ENCODE data around the gene CHRND. TPM values are rescaled to one million over a fixed set of nuclear protein-coding genes. Genes with fewer than 3 reads are reported as not detected.
A peak's percentile ranks its signal among the peaks of the same experiment; 100 is the strongest.

The CHRND gene
- total and polyA plus RNA-seq, 2 of the 13 experiments (the other 11 are each of a cell fraction or from before 2014, with no cell fraction given) = 0.18 TPM; not detected in 1

DNA sequence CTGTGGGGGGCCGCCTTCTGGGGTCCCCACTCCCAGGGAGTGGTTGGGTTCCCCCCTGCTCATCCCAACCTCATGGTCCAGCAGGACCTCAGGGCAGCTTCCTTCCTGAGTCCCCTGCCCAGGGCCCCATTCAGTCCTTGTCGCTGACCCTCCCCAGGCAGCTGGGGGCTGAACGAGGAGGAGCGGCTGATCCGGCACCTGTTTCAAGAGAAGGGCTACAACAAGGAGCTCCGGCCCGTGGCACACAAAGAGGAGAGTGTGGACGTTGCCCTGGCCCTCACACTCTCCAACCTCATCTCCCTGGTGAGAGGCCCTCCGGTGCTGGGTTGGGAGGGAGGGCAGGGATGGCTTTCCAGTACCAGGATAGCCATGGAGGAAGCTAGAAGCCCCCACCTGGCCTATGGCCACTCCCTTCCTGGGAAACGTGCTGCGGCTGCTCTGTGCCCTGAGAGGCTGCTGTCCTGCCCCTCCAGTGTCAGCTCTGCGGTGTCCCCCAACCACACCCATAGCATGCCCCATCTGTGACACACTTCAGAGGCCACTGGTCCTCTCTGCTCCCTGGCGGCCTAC is 497 bp downstream of the CHRND start (continued):
- TF ChIP-seq, protein P1, sequence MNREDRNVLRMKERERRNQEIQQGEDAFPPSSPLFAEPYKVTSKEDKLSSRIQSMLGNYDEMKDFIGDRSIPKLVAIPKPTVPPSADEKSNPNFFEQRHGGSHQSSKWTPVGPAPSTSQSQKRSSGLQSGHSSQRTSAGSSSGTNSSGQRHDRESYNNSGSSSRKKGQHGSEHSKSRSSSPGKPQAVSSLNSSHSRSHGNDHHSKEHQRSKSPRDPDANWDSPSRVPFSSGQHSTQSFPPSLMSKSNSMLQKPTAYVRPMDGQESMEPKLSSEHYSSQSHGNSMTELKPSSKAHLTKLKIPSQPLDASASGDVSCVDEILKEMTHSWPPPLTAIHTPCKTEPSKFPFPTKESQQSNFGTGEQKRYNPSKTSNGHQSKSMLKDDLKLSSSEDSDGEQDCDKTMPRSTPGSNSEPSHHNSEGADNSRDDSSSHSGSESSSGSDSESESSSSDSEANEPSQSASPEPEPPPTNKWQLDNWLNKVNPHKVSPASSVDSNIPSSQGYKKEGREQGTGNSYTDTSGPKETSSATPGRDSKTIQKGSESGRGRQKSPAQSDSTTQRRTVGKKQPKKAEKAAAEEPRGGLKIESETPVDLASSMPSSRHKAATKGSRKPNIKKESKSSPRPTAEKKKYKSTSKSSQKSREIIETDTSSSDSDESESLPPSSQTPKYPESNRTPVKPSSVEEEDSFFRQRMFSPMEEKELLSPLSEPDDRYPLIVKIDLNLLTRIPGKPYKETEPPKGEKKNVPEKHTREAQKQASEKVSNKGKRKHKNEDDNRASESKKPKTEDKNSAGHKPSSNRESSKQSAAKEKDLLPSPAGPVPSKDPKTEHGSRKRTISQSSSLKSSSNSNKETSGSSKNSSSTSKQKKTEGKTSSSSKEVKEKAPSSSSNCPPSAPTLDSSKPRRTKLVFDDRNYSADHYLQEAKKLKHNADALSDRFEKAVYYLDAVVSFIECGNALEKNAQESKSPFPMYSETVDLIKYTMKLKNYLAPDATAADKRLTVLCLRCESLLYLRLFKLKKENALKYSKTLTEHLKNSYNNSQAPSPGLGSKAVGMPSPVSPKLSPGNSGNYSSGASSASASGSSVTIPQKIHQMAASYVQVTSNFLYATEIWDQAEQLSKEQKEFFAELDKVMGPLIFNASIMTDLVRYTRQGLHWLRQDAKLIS (CRISPR knock-in tag; IDR thresholded peaks at IDR 0.05) = no peak
- TF ChIP-seq, protein P2, sequence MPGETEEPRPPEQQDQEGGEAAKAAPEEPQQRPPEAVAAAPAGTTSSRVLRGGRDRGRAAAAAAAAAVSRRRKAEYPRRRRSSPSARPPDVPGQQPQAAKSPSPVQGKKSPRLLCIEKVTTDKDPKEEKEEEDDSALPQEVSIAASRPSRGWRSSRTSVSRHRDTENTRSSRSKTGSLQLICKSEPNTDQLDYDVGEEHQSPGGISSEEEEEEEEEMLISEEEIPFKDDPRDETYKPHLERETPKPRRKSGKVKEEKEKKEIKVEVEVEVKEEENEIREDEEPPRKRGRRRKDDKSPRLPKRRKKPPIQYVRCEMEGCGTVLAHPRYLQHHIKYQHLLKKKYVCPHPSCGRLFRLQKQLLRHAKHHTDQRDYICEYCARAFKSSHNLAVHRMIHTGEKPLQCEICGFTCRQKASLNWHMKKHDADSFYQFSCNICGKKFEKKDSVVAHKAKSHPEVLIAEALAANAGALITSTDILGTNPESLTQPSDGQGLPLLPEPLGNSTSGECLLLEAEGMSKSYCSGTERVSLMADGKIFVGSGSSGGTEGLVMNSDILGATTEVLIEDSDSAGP (CRISPR knock-in tag; IDR thresholded peaks at IDR 0.05; ENCODE audit: borderline replicate concordance) = peak; percentile 20; the same call in 1 of the 2 replicates
- TF ChIP-seq FOXK2 (IDR thresholded peaks at IDR 0.05) = no peak
- TF ChIP-seq NONO (IDR thresholded peaks at IDR 0.05) = no peak
- TF ChIP-seq NONO (CRISPR knock-in tag; conservative IDR thresholded peaks at IDR 0.05) = 0 out of 2 replicates have a peak, but pooled peaks have one; percentile 35
- no peak for TF ChIP-seq SNAI1 (CRISPR knock-in tag; IDR thresholded peaks at IDR 0.05; ENCODE audit: borderline replicate concordance)
- TF ChIP-seq ZNF567 (CRISPR knock-in tag; IDR thresholded peaks at IDR 0.05; ENCODE audit: borderline replicate concordance) = 0 out of 2 replicates have a peak, but pooled peaks have one; percentile 45
- no peak for TF ChIP-seq SNAPC2 (CRISPR knock-in tag; IDR thresholded peaks at IDR 0.05)
- TF ChIP-seq HNF4G (IDR thresholded peaks at IDR 0.05; ENCODE audit: borderline replicate concordance, low read depth, low read length) = no peak
- TF ChIP-seq HNF4G (CRISPR knock-in tag; IDR thresholded peaks at IDR 0.05; ENCODE audit: borderline replicate concordance, low read depth) = 0 out of 2 replicates have a peak, but pooled peaks have one; percentile 47
- TF ChIP-seq, protein P3, sequence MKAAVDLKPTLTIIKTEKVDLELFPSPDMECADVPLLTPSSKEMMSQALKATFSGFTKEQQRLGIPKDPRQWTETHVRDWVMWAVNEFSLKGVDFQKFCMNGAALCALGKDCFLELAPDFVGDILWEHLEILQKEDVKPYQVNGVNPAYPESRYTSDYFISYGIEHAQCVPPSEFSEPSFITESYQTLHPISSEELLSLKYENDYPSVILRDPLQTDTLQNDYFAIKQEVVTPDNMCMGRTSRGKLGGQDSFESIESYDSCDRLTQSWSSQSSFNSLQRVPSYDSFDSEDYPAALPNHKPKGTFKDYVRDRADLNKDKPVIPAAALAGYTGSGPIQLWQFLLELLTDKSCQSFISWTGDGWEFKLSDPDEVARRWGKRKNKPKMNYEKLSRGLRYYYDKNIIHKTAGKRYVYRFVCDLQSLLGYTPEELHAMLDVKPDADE (CRISPR knock-in tag; IDR thresholded peaks at IDR 0.05) = no peak
- TF ChIP-seq, protein P4, sequence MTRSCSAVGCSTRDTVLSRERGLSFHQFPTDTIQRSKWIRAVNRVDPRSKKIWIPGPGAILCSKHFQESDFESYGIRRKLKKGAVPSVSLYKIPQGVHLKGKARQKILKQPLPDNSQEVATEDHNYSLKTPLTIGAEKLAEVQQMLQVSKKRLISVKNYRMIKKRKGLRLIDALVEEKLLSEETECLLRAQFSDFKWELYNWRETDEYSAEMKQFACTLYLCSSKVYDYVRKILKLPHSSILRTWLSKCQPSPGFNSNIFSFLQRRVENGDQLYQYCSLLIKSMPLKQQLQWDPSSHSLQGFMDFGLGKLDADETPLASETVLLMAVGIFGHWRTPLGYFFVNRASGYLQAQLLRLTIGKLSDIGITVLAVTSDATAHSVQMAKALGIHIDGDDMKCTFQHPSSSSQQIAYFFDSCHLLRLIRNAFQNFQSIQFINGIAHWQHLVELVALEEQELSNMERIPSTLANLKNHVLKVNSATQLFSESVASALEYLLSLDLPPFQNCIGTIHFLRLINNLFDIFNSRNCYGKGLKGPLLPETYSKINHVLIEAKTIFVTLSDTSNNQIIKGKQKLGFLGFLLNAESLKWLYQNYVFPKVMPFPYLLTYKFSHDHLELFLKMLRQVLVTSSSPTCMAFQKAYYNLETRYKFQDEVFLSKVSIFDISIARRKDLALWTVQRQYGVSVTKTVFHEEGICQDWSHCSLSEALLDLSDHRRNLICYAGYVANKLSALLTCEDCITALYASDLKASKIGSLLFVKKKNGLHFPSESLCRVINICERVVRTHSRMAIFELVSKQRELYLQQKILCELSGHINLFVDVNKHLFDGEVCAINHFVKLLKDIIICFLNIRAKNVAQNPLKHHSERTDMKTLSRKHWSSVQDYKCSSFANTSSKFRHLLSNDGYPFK (CRISPR knock-in tag; IDR thresholded peaks at IDR 0.05; ENCODE audit: borderline replicate concordance) = 0 out of 2 replicates have a peak, but pooled peaks have one; percentile 33
- TF ChIP-seq ZNF556 (CRISPR knock-in tag; IDR thresholded peaks at IDR 0.05; ENCODE audit: borderline replicate concordance) = 0 out of 2 replicates have a peak, but pooled peaks have one; percentile 26
